B cell (primary cell): ENCODE results near the gene EXOSC10.

ENCODE experiments used
- CTCF ChIP-seq: fragments of 200-600 bp; IDR thresholded peaks from one replicate; pipeline ENCODE4 v1.8.0; 2022; ENCODE audit warnings: antibody characterized with exemption, mild to moderate bottlenecking
- EZH2 ChIP-seq: IDR thresholded peaks from 2 replicates; pipeline ENCODE4 v1.6.1; 2012; ENCODE audit warnings: borderline replicate concordance, low read depth, mild to moderate bottlenecking, moderate library complexity, low read length; ENCODE audit not compliant: insufficient read depth, poor library complexity, severe bottlenecking

- TF ChIP-seq CTCF (no peak), EZH2 (no peak)
Measured at GRCh38 chr1:11045428-11046269, 54.0 kb downstream of the EXOSC10 start.
